Gastrocnemius medialis (tissue), 4 donors: Measurements from ENCODE around the gene PIK3C2B. TPM values are rescaled to one million over a fixed set of nuclear protein-coding genes. Genes with fewer than 3 reads are reported as not detected.
A peak's percentile ranks its signal among the peaks of the same experiment; 100 is the strongest.

ENCODE experiments used
- ATAC-seq, 2 donors: fragments of 150-250 bp; one replicate each; pipeline ENCODE4 v1.9.1; 2016
- DNase-seq, 2 donors: peaks; one replicate each; pipeline ENCODE4 v3.0.0-alpha.2; 2019
- H3K27ac ChIP-seq, 4 donors: fragments of 200-600 bp; sonication (generic); 1 replicate in 1 of 4; 2 replicates in 3 of 4; pipeline ENCODE4 v1.5.1; 2016 to 2018; ENCODE audit warnings: mild to moderate bottlenecking in 2 of 4, moderate library complexity in 1 of 4
- H3K27me3 ChIP-seq, 3 donors: fragments of 200-600 bp; sonication (generic) in 2 of 3; 1 replicate in 1 of 3; 2 replicates in 2 of 3; pipeline versions ENCODE4 v1.5.1 to v1.6.0; 2016 to 2019; ENCODE audit warnings: mild to moderate bottlenecking in 1 of 3, moderate library complexity in 1 of 3
- H3K36me3 ChIP-seq, 2 donors: fragments of 200-600 bp; sonication (generic) in 1 of 2; one replicate each; pipeline ENCODE4 v1.5.1; 2017 to 2018
- H3K4me1 ChIP-seq, 2 donors: fragments of 200-600 bp; sonication (generic) in 1 of 2; one replicate each; pipeline ENCODE4 v1.5.1; 2016 to 2017; ENCODE audit warnings: mild to moderate bottlenecking in 2 of 2
- H3K4me3 ChIP-seq, 4 donors: fragments of 200-600 bp; sonication (generic) in 3 of 4; 1 replicate in 1 of 4; 2 replicates in 3 of 4; pipeline ENCODE4 v1.5.1; 2016 to 2019; ENCODE audit warnings: mild to moderate bottlenecking in 2 of 4
- H3K9me3 ChIP-seq, 3 donors: fragments of 200-600 bp; sonication (generic) in 2 of 3; 1 replicate in 1 of 3; 2 replicates in 2 of 3; pipeline ENCODE4 v1.5.1; 2016 to 2019
- POLR2A ChIP-seq, 2 donors: fragments of 450-650 bp; IDR thresholded peaks; one replicate each; pipeline ENCODE4 v1.6.1; 2017; ENCODE audit warnings: antibody characterized with exemption in 2 of 2, mild to moderate bottlenecking in 2 of 2, moderate library complexity in 2 of 2
- in situ Hi-C, 4 donors: fragments of 200-750 bp; cut with MboI; loops; one replicate each; pipeline versions ENCODE4 v1.15.0 to v1.8.0; 2017; ENCODE audit warnings: low sequenced_read_pairs in 4 of 4
- intact Hi-C: fragments of 100-400 bp; cut with DNase I; formaldehyde crosslinking; loops from one replicate; pipeline ENCODE4 v1.15.1; 2023; ENCODE audit warnings: low total_unique reads
- total RNA-seq, 4 donors: library from RNA; depleted of rRNA; stranded (reverse); fragments of >200 nt; gene quantifications; one replicate each; pipeline versions ENCODE4 v1.1.0 to v1.2.3, GENCODE V29; 2016
- TF ChIP-seq, protein P1 (sequence below), 5 experiments: fragments of 450-650 bp in 3 of 5; fragments of 200-600 bp in 2 of 5; sonication (generic) in 2 of 5; IDR thresholded peaks in 4 of 5; conservative IDR thresholded peaks in 1 of 5; 1 replicate in 4 of 5; 2 replicates in 1 of 5; pipeline ENCODE4 v1.5.1; 2016 to 2019; ENCODE audit warnings: antibody characterized with exemption in 5 of 5, mild to moderate bottlenecking in 3 of 5, moderate library complexity in 3 of 5

Gene PIK3C2B, protein sequence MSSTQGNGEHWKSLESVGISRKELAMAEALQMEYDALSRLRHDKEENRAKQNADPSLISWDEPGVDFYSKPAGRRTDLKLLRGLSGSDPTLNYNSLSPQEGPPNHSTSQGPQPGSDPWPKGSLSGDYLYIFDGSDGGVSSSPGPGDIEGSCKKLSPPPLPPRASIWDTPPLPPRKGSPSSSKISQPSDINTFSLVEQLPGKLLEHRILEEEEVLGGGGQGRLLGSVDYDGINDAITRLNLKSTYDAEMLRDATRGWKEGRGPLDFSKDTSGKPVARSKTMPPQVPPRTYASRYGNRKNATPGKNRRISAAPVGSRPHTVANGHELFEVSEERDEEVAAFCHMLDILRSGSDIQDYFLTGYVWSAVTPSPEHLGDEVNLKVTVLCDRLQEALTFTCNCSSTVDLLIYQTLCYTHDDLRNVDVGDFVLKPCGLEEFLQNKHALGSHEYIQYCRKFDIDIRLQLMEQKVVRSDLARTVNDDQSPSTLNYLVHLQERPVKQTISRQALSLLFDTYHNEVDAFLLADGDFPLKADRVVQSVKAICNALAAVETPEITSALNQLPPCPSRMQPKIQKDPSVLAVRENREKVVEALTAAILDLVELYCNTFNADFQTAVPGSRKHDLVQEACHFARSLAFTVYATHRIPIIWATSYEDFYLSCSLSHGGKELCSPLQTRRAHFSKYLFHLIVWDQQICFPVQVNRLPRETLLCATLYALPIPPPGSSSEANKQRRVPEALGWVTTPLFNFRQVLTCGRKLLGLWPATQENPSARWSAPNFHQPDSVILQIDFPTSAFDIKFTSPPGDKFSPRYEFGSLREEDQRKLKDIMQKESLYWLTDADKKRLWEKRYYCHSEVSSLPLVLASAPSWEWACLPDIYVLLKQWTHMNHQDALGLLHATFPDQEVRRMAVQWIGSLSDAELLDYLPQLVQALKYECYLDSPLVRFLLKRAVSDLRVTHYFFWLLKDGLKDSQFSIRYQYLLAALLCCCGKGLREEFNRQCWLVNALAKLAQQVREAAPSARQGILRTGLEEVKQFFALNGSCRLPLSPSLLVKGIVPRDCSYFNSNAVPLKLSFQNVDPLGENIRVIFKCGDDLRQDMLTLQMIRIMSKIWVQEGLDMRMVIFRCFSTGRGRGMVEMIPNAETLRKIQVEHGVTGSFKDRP (N-terminal part only)
- total RNA-seq = 1 to 10 TPM; 2.8 to 6.0 (median 3.8) TPM

DNA sequence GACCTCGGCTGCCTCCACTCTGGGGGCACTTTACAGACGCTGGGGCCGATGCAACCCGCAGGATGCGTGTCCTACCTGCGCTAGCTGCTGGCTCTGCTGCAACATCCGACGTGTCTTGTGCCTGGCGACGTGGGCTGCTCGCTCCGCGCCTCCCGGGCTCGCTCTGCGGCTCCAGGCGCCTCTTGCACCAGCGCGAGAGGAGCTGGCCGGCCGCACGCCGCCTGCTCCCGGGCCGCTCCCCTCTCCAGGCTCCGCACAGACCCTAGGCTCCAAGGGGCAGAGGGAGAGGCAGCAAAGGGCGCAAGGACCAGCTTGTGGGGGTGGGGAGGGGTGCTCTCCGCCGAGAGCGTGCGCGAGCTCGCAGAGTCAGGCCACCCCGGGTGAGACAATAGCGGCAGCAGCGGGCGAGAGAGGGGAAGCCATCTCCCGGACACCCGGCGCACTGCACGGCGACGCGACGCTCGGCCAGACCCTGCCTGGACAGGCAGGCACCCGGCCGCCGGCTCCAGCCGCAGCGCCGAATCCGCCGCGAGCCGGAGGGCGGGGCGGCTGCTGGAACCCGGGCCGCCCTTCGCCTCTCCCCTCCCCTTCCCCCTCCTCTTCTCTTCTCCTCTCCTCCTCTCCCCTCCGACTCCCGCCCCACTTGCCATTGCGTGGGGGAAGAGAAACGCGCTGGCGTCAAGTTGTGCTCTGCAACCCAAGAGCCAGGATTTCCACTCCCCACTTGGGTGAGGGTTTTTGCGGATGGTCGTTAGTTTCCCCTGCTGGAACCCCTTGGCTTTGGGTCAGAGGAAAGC is at the start of gene PIK3C2B:
TSS of gene PIK3C2B (minus strand) at position 525 of the 797 bp plus-strand sequence. CDS start 25,003 bp downstream, outside the sequence.
- TF ChIP-seq, protein P1, sequence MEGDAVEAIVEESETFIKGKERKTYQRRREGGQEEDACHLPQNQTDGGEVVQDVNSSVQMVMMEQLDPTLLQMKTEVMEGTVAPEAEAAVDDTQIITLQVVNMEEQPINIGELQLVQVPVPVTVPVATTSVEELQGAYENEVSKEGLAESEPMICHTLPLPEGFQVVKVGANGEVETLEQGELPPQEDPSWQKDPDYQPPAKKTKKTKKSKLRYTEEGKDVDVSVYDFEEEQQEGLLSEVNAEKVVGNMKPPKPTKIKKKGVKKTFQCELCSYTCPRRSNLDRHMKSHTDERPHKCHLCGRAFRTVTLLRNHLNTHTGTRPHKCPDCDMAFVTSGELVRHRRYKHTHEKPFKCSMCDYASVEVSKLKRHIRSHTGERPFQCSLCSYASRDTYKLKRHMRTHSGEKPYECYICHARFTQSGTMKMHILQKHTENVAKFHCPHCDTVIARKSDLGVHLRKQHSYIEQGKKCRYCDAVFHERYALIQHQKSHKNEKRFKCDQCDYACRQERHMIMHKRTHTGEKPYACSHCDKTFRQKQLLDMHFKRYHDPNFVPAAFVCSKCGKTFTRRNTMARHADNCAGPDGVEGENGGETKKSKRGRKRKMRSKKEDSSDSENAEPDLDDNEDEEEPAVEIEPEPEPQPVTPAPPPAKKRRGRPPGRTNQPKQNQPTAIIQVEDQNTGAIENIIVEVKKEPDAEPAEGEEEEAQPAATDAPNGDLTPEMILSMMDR (IDR thresholded peaks at IDR 0.05 in 4 of 5, conservative IDR thresholded peaks at IDR 0.05 in 1 of 5) = peak; percentile 74 to 84 (median 78)
- TF ChIP-seq POLR2A (IDR thresholded peaks at IDR 0.05) = peak in 1 of 2 donors; percentile 46
- in situ Hi-C loops (no loop called here), intact Hi-C loops (loop anchor here (1.0 kb wide), 1 partner anchor 48 kb away; no protein-coding TSS in a partner anchor)
- no peaks in the 10 kb centered on the region for H3K36me3 ChIP-seq
- ATAC-seq (peak; percentile 92), DNase-seq (peak; percentile 65 to 74)
- H3K27ac ChIP-seq = peak within 1 kb of the TSS; percentile 70 to 89 (median 84)
- H3K4me3 ChIP-seq = peak within 1 kb of the TSS; percentile 60 to 99 (median 87)
- peaks cover 21 to 29% of the 10 kb centered on the region in 2 donors for H3K4me1 ChIP-seq
- H3K9me3 ChIP-seq = no peaks in the 10 kb centered on the region
- H3K27me3 ChIP-seq = no peaks in the 10 kb centered on the region

- Histone ChIP-seq H3K4me1 (no peaks in the 10 kb centered on the region), H3K9me3 (no peaks in the 10 kb centered on the region), H3K27me3 (no peaks in the 10 kb centered on the region), H3K27ac (no peak overlapping the region), H3K36me3 (peaks cover 0 to 97% of the 10 kb centered on the region in 2 donors), H3K4me3 (no peak overlapping the region)
- in situ Hi-C loops = loop anchor here in 1 of 4 donors (25.0 kb wide), 1 partner anchor 732 kb away; no protein-coding TSS in a partner anchor
- no peak for DNase-seq
- intact Hi-C loops = no loop called here
- ATAC-seq = no peak
- no peak for TF ChIP-seq POLR2A (IDR thresholded peaks at IDR 0.05)
- TF ChIP-seq, protein P1 (IDR thresholded peaks at IDR 0.05 in 4 of 5, conservative IDR thresholded peaks at IDR 0.05 in 1 of 5) = no peak
These were observed 49.7 kb upstream of the PIK3C2B start for GRCh38 chr1:204544321-204544720.

- ATAC-seq (no peak), DNase-seq (no peak)
- Histone ChIP-seq H3K27me3 (no peaks in the 10 kb centered on the region), H3K4me1 (no peaks in the 10 kb centered on the region), H3K9me3 (no peaks in the 10 kb centered on the region), H3K36me3 (peaks cover 0 to 92% of the 10 kb centered on the region in 2 donors), H3K27ac (no peak overlapping the region), H3K4me3 (no peak overlapping the region)
- in situ Hi-C loops = loop anchor here in 1 of 4 donors (25.0 kb wide), 1 partner anchor 729 kb away; no protein-coding TSS in a partner anchor
- TF ChIP-seq, protein P1 (IDR thresholded peaks at IDR 0.05 in 4 of 5, conservative IDR thresholded peaks at IDR 0.05 in 1 of 5) = no peak
- TF ChIP-seq POLR2A (IDR thresholded peaks at IDR 0.05) = no peak
- intact Hi-C loops = no loop called here
These were observed 47.0 kb upstream of the PIK3C2B start for GRCh38 chr1:204541626-204542025.

DNA sequence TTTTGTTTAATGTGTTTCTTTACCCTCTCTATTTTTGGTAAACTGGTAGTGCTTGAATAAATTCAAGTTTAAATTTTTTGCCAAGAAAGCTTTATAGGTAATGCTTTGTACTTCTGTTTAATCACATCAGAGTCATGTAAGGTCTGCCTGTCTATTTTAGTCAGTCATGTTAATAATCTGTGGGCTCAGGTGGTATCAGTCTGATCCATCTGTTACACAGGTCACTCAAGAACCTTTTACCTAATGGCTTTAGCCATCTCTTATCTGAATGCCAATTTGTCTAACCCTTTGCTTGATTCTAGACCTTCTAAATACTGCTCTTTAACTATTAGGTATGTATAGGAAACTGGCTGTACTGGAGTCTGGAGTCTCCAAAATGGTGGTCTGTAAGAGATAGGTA is 38.2 kb upstream of the PIK3C2B start:
- H3K27me3 ChIP-seq = no peaks in the 10 kb centered on the region
- H3K4me3 ChIP-seq = no peak overlapping the region
- in situ Hi-C loops (loop anchor here in 1 of 4 donors (25.0 kb wide), 1 partner anchor 721 kb away; no protein-coding TSS in a partner anchor), intact Hi-C loops (no loop called here)
- no peaks in the 10 kb centered on the region for H3K9me3 ChIP-seq
- no peak overlapping the region for H3K27ac ChIP-seq
- ATAC-seq (no peak), DNase-seq (no peak)
- H3K36me3 ChIP-seq = peaks cover 0 to 81% of the 10 kb centered on the region in 2 donors
- TF ChIP-seq, protein P1 (IDR thresholded peaks at IDR 0.05 in 4 of 5, conservative IDR thresholded peaks at IDR 0.05 in 1 of 5) = no peak
- TF ChIP-seq POLR2A (IDR thresholded peaks at IDR 0.05) = no peak
- no peaks in the 10 kb centered on the region for H3K4me1 ChIP-seq
